Common myeloid progenitor, CD34-positive (primary cell): ENCODE measurements around the gene SLC24A3.

Source experiments
- CTCF ChIA-PET: fragments of 350-600 bp; sonication (Branson Sonifier 250); formaldehyde crosslinking; loops from one replicate; lab custom pipeline; 2021; ENCODE audit warnings: antibody characterized with exemption; lab: Charles Lee
- POLR2A ChIA-PET: fragments of 350-600 bp; sonication (Branson Sonifier 250); formaldehyde crosslinking; loops from one replicate; lab custom pipeline; 2021; ENCODE audit warnings: antibody characterized with exemption; lab: Charles Lee
- DNase-seq, 3 donors: peaks; one replicate each; pipeline versions ENCODE4 v3.0.0 to v3.0.0-alpha.2; 2013
- H3K27ac ChIP-seq, 2 experiments: 1 replicate in 1 of 2; 2 replicates in 1 of 2; pipeline ENCODE4 v1.7.0; 2013; ENCODE audit warnings: inconsistent platforms in 2 of 2, low read length in 2 of 2, mild to moderate bottlenecking in 2 of 2, low read depth in 1 of 2, moderate library complexity in 1 of 2; ENCODE audit not compliant: severe bottlenecking in 2 of 2, insufficient read depth in 1 of 2, poor library complexity in 1 of 2
- H3K27me3 ChIP-seq, 5 experiments: replicated peaks in 2 of 5; 1 replicate in 3 of 5; 2 replicates in 2 of 5; pipeline versions ENCODE4 v1.6.1 to v1.7.0; 2013; ENCODE audit warnings: low read length in 4 of 5, mild to moderate bottlenecking in 2 of 5, moderate library complexity in 2 of 5, inconsistent platforms in 1 of 5; ENCODE audit not compliant: insufficient read depth in 5 of 5, control insufficient read depth in 4 of 5
- H3K36me3 ChIP-seq, 4 experiments: 1 replicate in 2 of 4; 2 replicates in 2 of 4; pipeline versions ENCODE4 v1.6.1 to v1.7.0; 2013; ENCODE audit warnings: low read length in 3 of 4, control low read depth in 1 of 4, mild to moderate bottlenecking in 1 of 4; ENCODE audit not compliant: control insufficient read depth in 4 of 4, insufficient read depth in 4 of 4
- H3K4me1 ChIP-seq, 4 experiments: 1 replicate in 3 of 4; 2 replicates in 1 of 4; pipeline versions ENCODE4 v1.6.1 to v1.7.1; 2013; ENCODE audit warnings: low read length in 3 of 4, mild to moderate bottlenecking in 3 of 4, control low read depth in 1 of 4, inconsistent platforms in 1 of 4, moderate library complexity in 1 of 4; ENCODE audit not compliant: control insufficient read depth in 4 of 4, insufficient read depth in 4 of 4; ENCODE audit errors: control extremely low read depth in 1 of 4
- H3K4me3 ChIP-seq, 7 experiments: 1 replicate in 4 of 7; 2 replicates in 3 of 7; pipeline versions ENCODE4 v1.5.1 to v1.7.0; 2013; ENCODE audit warnings: mild to moderate bottlenecking in 7 of 7, low read length in 6 of 7, moderate library complexity in 6 of 7, inconsistent platforms in 2 of 7, low read depth in 2 of 7, control low read depth in 1 of 7; ENCODE audit not compliant: insufficient read depth in 4 of 7, control insufficient read depth in 1 of 7; ENCODE audit errors: extremely low read depth in 1 of 7
- H3K9me3 ChIP-seq, 5 experiments: 1 replicate in 4 of 5; 2 replicates in 1 of 5; pipeline versions ENCODE4 v1.6.1 to v1.7.1; 2013; ENCODE audit warnings: low read length in 4 of 5, mild to moderate bottlenecking in 2 of 5, inconsistent platforms in 1 of 5, low read depth in 1 of 5, moderate library complexity in 1 of 5; ENCODE audit not compliant: control insufficient read depth in 4 of 5, insufficient read depth in 2 of 5; ENCODE audit errors: control extremely low read depth in 1 of 5
- WGBS: methylation state at CpG from one replicate; pipeline ENCODE4 v1.1.5; 2013; ENCODE audit not compliant: insufficient coverage; 5-methylcytosine and 5-hydroxymethylcytosine counted together

SLC24A3 gene

DNA sequence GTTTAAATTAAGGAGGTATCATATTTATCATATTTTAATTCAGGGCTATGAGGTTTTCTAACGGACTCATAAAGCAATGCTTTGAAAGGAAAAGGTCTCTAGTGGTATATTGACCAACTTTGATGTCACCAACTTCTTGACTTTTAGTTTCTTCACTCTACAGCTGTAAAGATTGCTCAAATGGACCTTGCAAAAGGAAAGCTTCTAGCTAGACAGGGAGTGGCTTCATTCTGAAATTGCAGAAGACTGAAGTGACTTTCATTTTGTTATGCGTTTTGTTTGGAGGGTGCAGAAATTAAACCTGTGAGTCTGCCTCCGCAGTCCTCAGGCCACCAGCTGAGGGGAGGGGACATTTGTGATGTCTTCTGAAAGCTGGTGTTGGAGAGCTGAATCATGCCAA lies 95.7 kb downstream of the SLC24A3 start:
- Histone ChIP-seq H3K36me3 (no peaks in the 10 kb centered on the region), H3K27ac (no peak overlapping the region), H3K9me3 (no peaks in the 10 kb centered on the region), H3K4me3 (no peak overlapping the region), H3K27me3 (no peaks in the 10 kb centered on the region), H3K4me1 (peaks cover 4 to 12% (median 11%) of the 10 kb centered on the region in 4 experiments)
- DNase-seq, result peak in 1 of 3 donors; percentile 5
- WGBS, result 100% methylated on average over 1 of the region's 3 CpGs
- POLR2A ChIA-PET, result no interaction called here
- CTCF ChIA-PET, result interaction anchor here (1.8 kb wide), 1 partner anchor 12 kb away, joined by 4 read pairs; no protein-coding TSS in a partner anchor

DNA sequence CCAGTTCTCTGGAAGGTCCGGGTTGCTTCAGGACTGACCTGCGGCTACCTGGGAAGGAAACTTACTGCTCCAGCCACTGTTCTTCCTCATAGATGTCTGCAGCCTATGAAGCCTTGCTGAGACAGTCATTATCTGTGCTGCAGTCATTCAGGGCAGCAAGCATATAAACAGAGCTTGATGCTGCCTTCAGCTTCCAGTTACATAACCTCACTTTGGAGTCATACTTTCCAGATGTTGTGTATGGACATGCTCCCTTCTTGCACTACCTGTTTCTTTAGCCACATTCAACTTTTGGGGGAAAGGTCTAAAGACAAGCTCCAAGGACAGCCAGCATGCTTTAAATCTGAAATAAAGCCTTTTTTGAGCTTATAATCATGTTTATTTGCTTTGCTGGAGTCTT lies 98.1 kb downstream of the SLC24A3 start:
- Histone ChIP-seq H3K9me3 (no peaks in the 10 kb centered on the region), H3K4me3 (no peak overlapping the region), H3K4me1 (peaks cover 0 to 8% (median 4%) of the 10 kb centered on the region in 4 experiments), H3K36me3 (no peaks in the 10 kb centered on the region), H3K27ac (no peak overlapping the region), H3K27me3 (no peaks in the 10 kb centered on the region)
- ChIA-PET POLR2A (no interaction called here), CTCF (interaction anchor here (1.4 to 1.7 kb wide), 2 partner anchors 44 to 273 kb away, joined by 3 to 4 read pairs; no protein-coding TSS in a partner anchor)
- no peak for DNase-seq
- 100% methylated on average over 2 of the region's 2 CpGs for WGBS

DNA sequence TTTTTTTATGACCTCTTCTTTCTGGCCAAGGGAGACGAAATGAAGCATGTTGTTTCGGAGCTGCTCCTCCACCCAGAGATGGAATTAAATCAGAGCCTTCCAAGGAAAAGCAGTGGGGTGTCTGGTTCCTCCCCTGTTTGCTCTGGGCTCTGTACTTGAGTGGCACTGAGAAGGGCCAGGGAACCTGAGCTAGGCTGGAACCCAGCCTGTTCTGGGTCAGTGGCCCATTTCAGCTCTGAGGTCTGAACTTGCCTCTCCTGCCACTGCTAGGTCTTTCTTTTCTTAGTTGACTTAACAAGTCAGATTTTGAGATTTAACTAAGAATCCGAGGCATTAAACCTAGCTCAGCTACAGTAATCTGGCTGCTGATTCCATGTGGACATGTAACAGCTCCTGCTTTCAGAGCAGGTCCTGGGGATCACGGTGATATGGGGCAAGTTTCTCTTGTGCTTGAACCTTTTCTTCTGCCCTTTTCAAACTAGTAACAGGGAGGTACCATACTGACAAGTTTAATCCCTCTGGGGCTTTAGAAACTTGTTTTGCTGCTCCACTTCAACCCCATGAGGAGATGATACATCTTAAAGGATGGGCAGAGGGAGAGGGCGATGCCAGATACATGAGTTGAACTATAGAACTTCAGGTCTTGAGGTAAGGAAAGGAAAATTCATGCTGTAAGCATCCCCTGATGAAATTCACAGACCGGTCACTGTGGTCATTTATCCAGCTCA lies 101.1 kb downstream of the SLC24A3 start:
- peaks cover 0 to 10% (median 7%) of the 10 kb centered on the region in 4 experiments for H3K4me1 ChIP-seq
- ChIA-PET CTCF (interaction anchor here (0.7 kb wide), 1 partner anchor 16 kb away, joined by 3 read pairs; no protein-coding TSS in a partner anchor), POLR2A (no interaction called here)
- WGBS, result 100% methylated on average over 5 of the region's 6 CpGs
- H3K4me3 ChIP-seq, result no peak overlapping the region
- no peaks in the 10 kb centered on the region for H3K9me3 ChIP-seq
- no peaks in the 10 kb centered on the region for H3K36me3 ChIP-seq
- H3K27me3 ChIP-seq, result no peaks in the 10 kb centered on the region
- no peak for DNase-seq
- no peak overlapping the region for H3K27ac ChIP-seq

DNA sequence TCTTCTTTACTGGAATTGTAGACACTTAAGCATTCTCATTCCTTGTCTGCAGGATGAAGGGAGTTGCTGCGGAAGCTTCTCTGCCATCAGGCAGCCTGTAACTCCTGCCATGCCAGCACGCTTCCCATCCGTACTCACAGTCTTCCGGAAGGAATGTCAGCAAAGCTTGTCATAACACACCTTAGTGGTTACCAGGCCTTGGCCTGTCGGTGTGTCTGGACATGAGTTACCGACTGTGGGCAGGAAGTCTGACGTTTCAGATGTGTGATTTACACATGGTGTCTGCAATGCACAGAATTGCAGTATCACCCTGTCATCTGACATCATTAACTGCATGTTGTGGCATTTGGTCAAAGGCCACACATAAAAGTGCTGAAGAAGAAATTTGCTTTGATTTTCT lies 102.2 kb downstream of the SLC24A3 start:
- Histone ChIP-seq H3K36me3 (no peaks in the 10 kb centered on the region), H3K4me3 (no peak overlapping the region), H3K27ac (no peak overlapping the region), H3K27me3 (no peaks in the 10 kb centered on the region), H3K9me3 (no peaks in the 10 kb centered on the region), H3K4me1 (peaks cover 0 to 14% (median 6%) of the 10 kb centered on the region in 4 experiments)
- ChIA-PET POLR2A (interaction anchor here (0.6 kb wide), 1 partner anchor 8 kb away, joined by 3 read pairs; no protein-coding TSS in a partner anchor), CTCF (interaction anchor here (0.8 kb wide), 1 partner anchor 108 kb away, joined by 3 read pairs; no protein-coding TSS in a partner anchor)
- WGBS, result 65% methylated on average over 6 of the region's 7 CpGs
- DNase-seq, result peak in 2 of 3 donors; percentile 11 to 40

DNA sequence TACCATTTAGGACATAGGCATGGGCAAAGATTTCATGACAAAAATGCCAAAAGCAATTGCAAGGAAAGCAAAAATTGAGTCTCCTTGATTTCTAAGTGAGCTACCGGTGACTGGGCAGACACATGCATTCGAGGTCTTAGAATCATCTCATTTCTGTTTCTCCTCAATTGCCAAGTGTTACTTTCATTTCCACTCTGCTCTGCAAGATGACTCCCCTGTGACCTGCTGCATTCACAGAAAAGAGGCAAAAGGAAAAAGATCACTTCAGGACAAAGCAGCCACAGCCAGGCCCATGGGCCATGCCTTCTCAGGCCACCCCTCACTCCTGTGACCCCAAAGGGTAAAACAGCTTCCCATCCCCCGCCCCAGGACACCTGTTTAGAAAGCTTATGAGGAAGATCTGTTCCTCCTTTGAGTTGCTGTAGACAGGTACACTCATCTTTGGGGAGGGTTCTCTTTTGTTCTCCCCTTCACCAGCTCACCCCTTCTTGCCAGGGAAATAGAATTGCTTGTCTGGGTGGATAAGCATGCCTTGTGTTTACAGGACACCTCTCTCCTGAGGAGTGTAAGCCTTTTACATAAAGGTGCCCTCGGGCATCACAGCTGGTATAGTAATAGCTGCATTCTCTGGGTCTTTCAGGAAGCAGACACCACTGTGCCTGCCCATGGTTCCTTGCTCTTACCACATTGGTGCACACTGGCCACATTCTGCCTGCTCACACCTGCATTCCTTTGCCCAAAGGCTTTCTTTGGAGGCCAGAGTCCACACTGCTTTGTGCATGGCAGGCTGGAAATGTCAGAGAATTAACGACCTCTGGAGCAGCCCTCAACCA lies 105.0 kb downstream of the SLC24A3 start:
- Histone ChIP-seq H3K4me3 (no peak overlapping the region), H3K36me3 (no peaks in the 10 kb centered on the region), H3K27ac (no peak overlapping the region), H3K9me3 (no peaks in the 10 kb centered on the region), H3K4me1 (peaks cover 0 to 14% (median 6%) of the 10 kb centered on the region in 4 experiments), H3K27me3 (no peaks in the 10 kb centered on the region)
- no peak for DNase-seq
- ChIA-PET CTCF (interaction anchor here (1.2 to 2.2 kb wide), 2 partner anchors 134 to 266 kb away, joined by 3 to 5 read pairs; no protein-coding TSS in a partner anchor), POLR2A (no interaction called here)
- 87% methylated on average over 5 of the region's 5 CpGs for WGBS

DNA sequence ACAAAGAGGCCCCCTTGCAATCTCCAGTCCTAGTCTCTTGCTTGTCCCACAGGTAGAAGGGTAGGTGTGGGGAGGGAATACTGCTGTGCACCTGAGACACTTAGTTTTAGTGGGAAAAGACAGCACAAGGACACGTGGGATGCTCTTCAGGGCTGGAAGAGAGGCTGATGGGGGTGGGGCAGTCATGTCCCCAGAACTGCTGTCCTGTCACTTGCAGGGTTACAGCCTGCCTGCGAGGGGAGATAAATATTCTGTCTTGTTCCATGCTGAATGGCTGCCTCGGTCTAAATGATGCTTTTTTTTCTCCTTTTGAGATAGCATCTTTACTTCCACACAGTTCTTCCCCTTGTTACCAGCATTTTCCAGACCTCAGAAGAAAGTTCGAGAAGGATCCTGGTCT lies 106.2 kb downstream of the SLC24A3 start:
- 68% methylated on average over 4 of the region's 4 CpGs for WGBS
- Histone ChIP-seq H3K4me3 (no peak overlapping the region), H3K27ac (no peak overlapping the region), H3K9me3 (no peaks in the 10 kb centered on the region), H3K27me3 (no peaks in the 10 kb centered on the region), H3K4me1 (peaks cover 0 to 14% (median 6%) of the 10 kb centered on the region in 4 experiments), H3K36me3 (no peaks in the 10 kb centered on the region)
- DNase-seq, result no peak
- ChIA-PET CTCF (interaction anchor here (1.2 kb wide), 1 partner anchor 133 kb away, joined by 3 read pairs; no protein-coding TSS in a partner anchor), POLR2A (no interaction called here)
